GM10847 (cell line): ENCODE measurements around the gene CBLN3.

Source experiments
- POLR2A ChIP-seq: IDR thresholded peaks from 2 replicates; pipeline ENCODE4 v1.6.1; 2011; ENCODE audit not compliant: insufficient read length; ENCODE audit errors: extremely low read depth

Gene CBLN3

GRCh38 chr14:24416932-24417619, 12.4 kb downstream of the CBLN3 start:
- no peak for TF ChIP-seq POLR2A

- TF ChIP-seq POLR2A: no peak
Measured at GRCh38 chr14:24416254-24416931, 13.1 kb downstream of the CBLN3 start.

- TF ChIP-seq POLR2A: no peak
Measured at GRCh38 chr14:24415421-24416253, 13.8 kb downstream of the CBLN3 start.

- no peak for TF ChIP-seq POLR2A
Measured at GRCh38 chr14:24414732-24415420, 14.6 kb downstream of the CBLN3 start.

GRCh38 chr14:24414077-24414476, 15.4 kb downstream of the CBLN3 start:
- TF ChIP-seq POLR2A: no peak

- TF ChIP-seq POLR2A: no peak
Measured at GRCh38 chr14:24411443-24412389, 17.8 kb downstream of the CBLN3 start.

GRCh38 chr14:24409956-24410355, 19.5 kb downstream of the CBLN3 start:
- TF ChIP-seq POLR2A: no peak

- TF ChIP-seq POLR2A: no peak
Measured at GRCh38 chr14:24409192-24409591, 20.3 kb downstream of the CBLN3 start.

- no peak for TF ChIP-seq POLR2A
Measured at GRCh38 chr14:24408764-24409163, 20.7 kb downstream of the CBLN3 start.

GRCh38 chr14:24407608-24408325, 21.7 kb downstream of the CBLN3 start:
- TF ChIP-seq POLR2A: no peak

- TF ChIP-seq POLR2A: no peak
Measured at GRCh38 chr14:24406416-24406815, 23.1 kb downstream of the CBLN3 start.

- TF ChIP-seq POLR2A: no peak
Measured at GRCh38 chr14:24404814-24405213, 24.7 kb downstream of the CBLN3 start.

GRCh38 chr14:24403294-24403998, 26.0 kb downstream of the CBLN3 start:
- TF ChIP-seq POLR2A: no peak
